ENCODE results near the gene ZNF485. TPM values are rescaled to one million over a fixed set of nuclear protein-coding genes. Genes with fewer than 3 reads are reported as not detected.

Gene ZNF485
- polyA plus RNA-seq, 1 experiment = 1.2 TPM

- CTCF ChIA-PET = interaction anchor here (0.6 to 1.4 kb wide), 3 partner anchors 8 to 1206 kb away, joined by 3 to 4 read pairs (median 3); no protein-coding TSS in a partner anchor
- Histone ChIP-seq H3K4me3 (ENCODE audit: low read depth, low read length) (no peak overlapping the region), H3K9me3 (ENCODE audit: control insufficient read depth, insufficient read depth, low read length) (peaks cover 2% of the 10 kb centered on the region; the same call in 1 of the 2 replicates), H3K27ac (ENCODE audit: low read depth, low read length) (no peak overlapping the region), H3K27me3 (ENCODE audit: control insufficient read depth, insufficient read depth, low read length) (peaks cover 2% of the 10 kb centered on the region)
- no peak for DNase-seq (ENCODE audit: low read depth, low spot score)
- POLR2A ChIA-PET = no interaction called here
- TF ChIP-seq CTCF (IDR thresholded peaks at IDR 0.05; ENCODE audit: low read depth, low read length) = no peak
Measured at GRCh38 chr10:43658227-43658626, 52.0 kb downstream of the ZNF485 start.

- no peak overlapping the region for H3K27ac ChIP-seq (ENCODE audit: low read depth, low read length)
- TF ChIP-seq CTCF (IDR thresholded peaks at IDR 0.05; ENCODE audit: low read depth, low read length) = no peak
- peaks cover 4% of the 10 kb centered on the region for H3K27me3 ChIP-seq (ENCODE audit: control insufficient read depth, insufficient read depth, low read length)
- ChIA-PET POLR2A (no interaction called here), CTCF (no interaction called here)
- H3K4me3 ChIP-seq (ENCODE audit: low read depth, low read length) = no peak overlapping the region
- peaks cover 17% of the 10 kb centered on the region for H3K9me3 ChIP-seq (ENCODE audit: control insufficient read depth, insufficient read depth, low read length)
- DNase-seq (ENCODE audit: low read depth, low spot score) = no peak
Measured at GRCh38 chr10:43665054-43665453, 58.8 kb downstream of the ZNF485 start.

- Histone ChIP-seq H3K9me3 (ENCODE audit: control insufficient read depth, insufficient read depth, low read length) (peaks cover 17% of the 10 kb centered on the region), H3K27me3 (ENCODE audit: control insufficient read depth, insufficient read depth, low read length) (peaks cover 8% of the 10 kb centered on the region), H3K4me3 (ENCODE audit: low read depth, low read length) (no peak overlapping the region), H3K27ac (ENCODE audit: low read depth, low read length) (no peak overlapping the region)
- POLR2A ChIA-PET = no interaction called here
- no peak for DNase-seq (ENCODE audit: low read depth, low spot score)
- TF ChIP-seq CTCF (IDR thresholded peaks at IDR 0.05; ENCODE audit: low read depth, low read length) = no peak
- CTCF ChIA-PET = interaction anchor here (0.7 to 1.2 kb wide), 2 partner anchors 8 to 23 kb away, joined by 3 read pairs; no protein-coding TSS in a partner anchor
Measured at GRCh38 chr10:43666552-43666951, 60.3 kb downstream of the ZNF485 start.

- peak; percentile 49 for TF ChIP-seq CTCF (IDR thresholded peaks at IDR 0.05; ENCODE audit: low read depth, low read length)
- Histone ChIP-seq H3K27me3 (ENCODE audit: control insufficient read depth, insufficient read depth, low read length) (peaks cover 8% of the 10 kb centered on the region), H3K4me3 (ENCODE audit: low read depth, low read length) (0 out of 2 replicates have a peak overlapping the region, but pooled peaks have one; percentile 13), H3K9me3 (ENCODE audit: control insufficient read depth, insufficient read depth, low read length) (peaks cover 17% of the 10 kb centered on the region), H3K27ac (ENCODE audit: low read depth, low read length) (no peak overlapping the region)
- DNase-seq (ENCODE audit: low read depth, low spot score) = no peak
- ChIA-PET POLR2A (no interaction called here), CTCF (interaction anchor here (1.2 kb wide), 1 partner anchor 22 kb away, joined by 3 read pairs; no protein-coding TSS in a partner anchor)
Measured at GRCh38 chr10:43667317-43667731, 61.1 kb downstream of the ZNF485 start.

Other genes starting within 250 kb of the ZNF485 start
- not detected in 2 replicates for gene FXYD4, start 234.8 kb upstream of the ZNF485 start, polyA plus RNA-seq (2011; rRNA removed)
- 160 and 178 TPM in 2 replicates for gene HNRNPF, start 197.3 kb upstream of the ZNF485 start, polyA plus RNA-seq (2011; rRNA removed)
- 3.2 and 4.4 TPM in 2 replicates for gene ZNF487, start 169.3 kb upstream of the ZNF485 start, polyA plus RNA-seq (2011; rRNA removed)
- 6.4 and 6.9 TPM in 2 replicates for gene ZNF239, start 31.8 kb upstream of the ZNF485 start, polyA plus RNA-seq (2011; rRNA removed)
- 53.5 and 57.7 TPM in 2 replicates for gene ZNF32, start 42.4 kb downstream of the ZNF485 start, polyA plus RNA-seq (2011; rRNA removed)